ACC112 (cell line): Measurements from ENCODE around the gene IL17REL.

Experiments used
- H2AFZ ChIP-seq: fragments of 200-600 bp; sonication (generic); one replicate; pipeline ENCODE4 v1.6.0; 2017; ENCODE audit warnings: antibody characterized with exemption, low read length; ENCODE audit not compliant: unreplicated experiment
- H3K27ac ChIP-seq: fragments of 200-600 bp; sonication (generic); 2 replicates; pipeline ENCODE4 v1.5.1; 2014; ENCODE audit warnings: low read depth, mild to moderate bottlenecking, antibody characterized with exemption, low read length, moderate library complexity
- H3K27me3 ChIP-seq: fragments of 200-600 bp; sonication (generic); 2 replicates; pipeline ENCODE4 v1.6.1; 2014; ENCODE audit warnings: mild to moderate bottlenecking, antibody characterized with exemption, low read length, moderate library complexity, mixed read lengths; ENCODE audit not compliant: insufficient read depth
- H3K36me3 ChIP-seq: fragments of 200-600 bp; sonication (generic); 2 replicates; pipeline ENCODE4 v1.6.1; 2016; ENCODE audit warnings: mild to moderate bottlenecking, antibody characterized with exemption, low read length, moderate library complexity, mixed read lengths; ENCODE audit not compliant: insufficient read depth
- H3K4me1 ChIP-seq: fragments of 200-600 bp; sonication (generic); one replicate; pipeline ENCODE4 v1.6.1; 2016; ENCODE audit warnings: low read length, mixed read lengths; ENCODE audit not compliant: insufficient read depth, unreplicated experiment, control insufficient read depth
- H3K4me3 ChIP-seq: fragments of 200-600 bp; sonication (generic); 2 replicates; pipeline ENCODE4 v1.5.1; 2014; ENCODE audit warnings: mild to moderate bottlenecking, low read depth, low read length
- H3K79me2 ChIP-seq: fragments of 200-600 bp; sonication (generic); one replicate; pipeline ENCODE4 v1.6.0; 2016; ENCODE audit warnings: low read length; ENCODE audit not compliant: control insufficient read depth, unreplicated experiment, insufficient read depth

The IL17REL gene

GRCh38 chr22:50056214-50056972 lies 43.8 kb upstream of the IL17REL start:
- peaks cover 5% of the 10 kb centered on the region for H3K4me1 ChIP-seq
- H3K36me3 ChIP-seq = no peaks in the 10 kb centered on the region
- no peak overlapping the region for H2AFZ ChIP-seq
- H3K4me3 ChIP-seq = no peak overlapping the region
- no peaks in the 10 kb centered on the region for H3K79me2 ChIP-seq
- peaks cover 16% of the 10 kb centered on the region for H3K27me3 ChIP-seq
- no peak overlapping the region for H3K27ac ChIP-seq

GRCh38 chr22:50053861-50054260 lies 41.3 kb upstream of the IL17REL start:
- H3K36me3 ChIP-seq = no peaks in the 10 kb centered on the region
- peaks cover 2% of the 10 kb centered on the region for H3K4me1 ChIP-seq
- no peak overlapping the region for H2AFZ ChIP-seq
- no peaks in the 10 kb centered on the region for H3K79me2 ChIP-seq
- H3K27me3 ChIP-seq = peaks cover 5% of the 10 kb centered on the region
- H3K27ac ChIP-seq = no peak overlapping the region
- no peak overlapping the region for H3K4me3 ChIP-seq

- Histone ChIP-seq H3K27ac (no peak overlapping the region), H3K4me3 (no peak overlapping the region), H3K4me1 (no peaks in the 10 kb centered on the region)
These were observed 39.4 kb upstream of the IL17REL start for GRCh38 chr22:50051930-50052329.

GRCh38 chr22:50049299-50050195 lies 37.0 kb upstream of the IL17REL start:
- H2AFZ ChIP-seq = no peak overlapping the region
- no peaks in the 10 kb centered on the region for H3K36me3 ChIP-seq
- no peaks in the 10 kb centered on the region for H3K27me3 ChIP-seq
- H3K4me1 ChIP-seq = no peaks in the 10 kb centered on the region
- H3K79me2 ChIP-seq = no peaks in the 10 kb centered on the region
- H3K4me3 ChIP-seq = no peak overlapping the region
- H3K27ac ChIP-seq = no peak overlapping the region

More at GRCh38 chr22:50051930-50052329, 39.4 kb upstream of the IL17REL start:
- Histone ChIP-seq H3K27me3 (no peaks in the 10 kb centered on the region), H3K36me3 (no peaks in the 10 kb centered on the region), H3K79me2 (no peaks in the 10 kb centered on the region), H2AFZ (no peak overlapping the region)

- H3K4me3 ChIP-seq = no peak overlapping the region
These were observed 36.3 kb upstream of the IL17REL start for GRCh38 chr22:50048836-50049235.

GRCh38 chr22:50048061-50048765 lies 35.6 kb upstream of the IL17REL start:
- no peaks in the 10 kb centered on the region for H3K79me2 ChIP-seq
- no peaks in the 10 kb centered on the region for H3K27me3 ChIP-seq
- H3K27ac ChIP-seq = no peak overlapping the region
- H3K4me3 ChIP-seq = no peak overlapping the region
- H3K4me1 ChIP-seq = no peaks in the 10 kb centered on the region
- no peak overlapping the region for H2AFZ ChIP-seq
- H3K36me3 ChIP-seq = no peaks in the 10 kb centered on the region

More at GRCh38 chr22:50048836-50049235, 36.3 kb upstream of the IL17REL start:
- Histone ChIP-seq H3K36me3 (no peaks in the 10 kb centered on the region), H3K27ac (no peak overlapping the region), H3K79me2 (no peaks in the 10 kb centered on the region), H2AFZ (no peak overlapping the region), H3K27me3 (no peaks in the 10 kb centered on the region), H3K4me1 (no peaks in the 10 kb centered on the region)

- Histone ChIP-seq H3K4me3 (no peak overlapping the region), H2AFZ (no peak overlapping the region), H3K27ac (no peak overlapping the region)
These were observed 34.8 kb upstream of the IL17REL start for GRCh38 chr22:50047346-50047745.

GRCh38 chr22:50046481-50047245 lies 34.1 kb upstream of the IL17REL start:
- no peak overlapping the region for H3K4me3 ChIP-seq
- no peaks in the 10 kb centered on the region for H3K79me2 ChIP-seq
- no peaks in the 10 kb centered on the region for H3K27me3 ChIP-seq
- no peak overlapping the region for H3K27ac ChIP-seq
- no peaks in the 10 kb centered on the region for H3K4me1 ChIP-seq
- H3K36me3 ChIP-seq = no peaks in the 10 kb centered on the region
- H2AFZ ChIP-seq = no peak overlapping the region

More at GRCh38 chr22:50047346-50047745, 34.8 kb upstream of the IL17REL start:
- no peaks in the 10 kb centered on the region for H3K36me3 ChIP-seq
- no peaks in the 10 kb centered on the region for H3K27me3 ChIP-seq
- H3K4me1 ChIP-seq = no peaks in the 10 kb centered on the region
- no peaks in the 10 kb centered on the region for H3K79me2 ChIP-seq

GRCh38 chr22:50046019-50046415 lies 33.5 kb upstream of the IL17REL start:
- Histone ChIP-seq H2AFZ (no peak overlapping the region), H3K36me3 (no peaks in the 10 kb centered on the region), H3K79me2 (no peaks in the 10 kb centered on the region), H3K27ac (no peak overlapping the region), H3K4me1 (no peaks in the 10 kb centered on the region), H3K4me3 (no peak overlapping the region), H3K27me3 (no peaks in the 10 kb centered on the region)
